ENCODE data around the gene USP25.

Gene USP25

GRCh38 chr21:15820327-15820726 is 90.5 kb downstream of the USP25 start:
- no peak for DNase-seq

- DNase-seq, result no peak
Measured at GRCh38 chr21:15820852-15821379, 91.1 kb downstream of the USP25 start.

DNA sequence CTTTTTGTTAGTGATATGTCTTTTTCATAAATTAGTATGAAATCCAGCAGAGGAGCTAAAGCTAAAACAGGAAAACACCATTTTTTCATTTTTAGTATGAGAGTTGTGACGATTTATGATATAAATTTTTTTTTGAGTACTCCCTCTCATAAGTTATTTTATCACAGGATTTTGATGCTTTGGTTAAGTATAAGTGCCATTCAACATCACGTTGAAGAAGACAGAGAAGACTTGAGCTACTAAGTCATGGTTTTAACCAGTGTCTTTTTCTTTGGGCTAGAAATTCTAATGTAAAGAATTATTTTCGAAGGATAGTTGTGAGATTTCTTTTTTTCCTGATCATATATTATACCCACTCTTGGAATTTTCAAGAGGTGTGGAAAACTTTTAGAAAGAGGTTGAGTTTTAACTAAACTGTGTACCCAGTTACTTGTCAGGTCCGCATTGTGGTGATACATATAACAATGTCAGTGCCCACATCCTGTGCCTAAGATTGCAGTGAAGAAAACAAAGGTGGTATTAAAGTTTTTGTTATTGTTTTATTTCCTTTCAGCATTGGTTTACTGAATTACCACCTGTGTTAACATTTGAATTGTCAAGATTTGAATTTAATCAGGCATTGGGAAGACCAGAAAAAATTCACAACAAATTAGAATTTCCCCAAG is 93.8 kb downstream of the USP25 start:
- no peak for DNase-seq

DNA sequence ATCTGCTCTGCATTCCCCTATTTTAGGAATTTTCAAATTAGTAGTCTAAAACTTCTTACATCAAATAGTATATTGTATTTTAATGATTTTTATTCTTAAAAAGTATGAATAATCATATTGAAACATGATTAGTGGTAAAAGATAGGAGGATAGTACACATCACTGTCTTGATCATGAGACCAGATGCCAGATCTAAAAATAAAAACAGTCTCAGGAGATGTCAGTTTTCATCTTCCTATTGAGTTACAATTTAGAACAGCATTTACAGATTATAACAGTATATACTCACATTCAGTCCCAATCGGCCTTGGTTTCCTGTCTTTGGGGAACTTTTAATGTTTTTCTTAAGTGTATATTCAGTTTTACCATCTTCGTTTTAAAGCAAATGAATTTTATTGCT is 95.9 kb downstream of the USP25 start:
- peak in 1 of 2 experiments; percentile 11 for DNase-seq

GRCh38 chr21:15826147-15826780 is 96.5 kb downstream of the USP25 start:
- peak in 1 of 2 experiments; percentile 56 for DNase-seq

GRCh38 chr21:15826908-15827601 is 97.3 kb downstream of the USP25 start:
- DNase-seq, result no peak

DNA sequence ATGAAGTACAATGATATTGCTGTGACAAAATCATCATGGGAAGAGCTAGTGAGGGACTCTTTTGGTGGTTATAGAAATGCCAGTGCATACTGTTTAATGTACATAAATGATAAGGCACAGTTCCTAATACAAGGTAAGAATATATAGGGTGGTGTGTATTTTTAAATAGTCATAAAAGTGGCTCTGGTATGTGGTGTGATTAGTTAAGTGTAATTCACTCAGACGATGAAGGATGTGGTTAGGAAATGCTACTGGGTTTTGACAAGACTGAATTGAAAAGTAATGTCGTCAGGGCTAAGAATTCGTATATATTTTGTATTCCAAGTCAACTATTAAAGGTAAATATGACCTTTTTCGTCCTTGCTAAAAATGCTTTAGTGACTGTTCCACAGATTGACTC is 101.7 kb downstream of the USP25 start:
- no peak for DNase-seq

DNA sequence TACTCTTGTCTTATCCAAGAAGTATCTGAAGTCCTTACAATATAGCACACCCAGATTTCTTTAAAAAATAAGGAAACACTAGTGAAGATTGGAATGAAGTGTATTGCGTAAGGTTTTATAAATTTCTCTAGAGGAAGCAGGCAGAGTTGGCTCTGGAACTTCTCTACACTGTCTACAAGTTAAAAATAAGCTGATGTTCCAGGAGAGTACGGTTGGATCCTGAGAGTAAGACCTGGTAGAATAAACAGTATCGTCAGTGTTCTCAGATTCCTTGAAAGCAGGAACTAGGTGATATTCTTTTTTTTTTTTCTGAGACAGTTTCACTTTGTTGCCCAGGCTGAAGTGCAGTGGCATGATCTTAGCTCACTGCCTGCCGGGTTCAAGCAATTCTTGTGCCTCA is 107.9 kb downstream of the USP25 start:
- DNase-seq, result no peak

GRCh38 chr21:15839026-15839425 is 109.2 kb downstream of the USP25 start:
- DNase-seq, result no peak

- DNase-seq, result no peak
Measured at GRCh38 chr21:15839601-15840000, 109.8 kb downstream of the USP25 start.

DNA sequence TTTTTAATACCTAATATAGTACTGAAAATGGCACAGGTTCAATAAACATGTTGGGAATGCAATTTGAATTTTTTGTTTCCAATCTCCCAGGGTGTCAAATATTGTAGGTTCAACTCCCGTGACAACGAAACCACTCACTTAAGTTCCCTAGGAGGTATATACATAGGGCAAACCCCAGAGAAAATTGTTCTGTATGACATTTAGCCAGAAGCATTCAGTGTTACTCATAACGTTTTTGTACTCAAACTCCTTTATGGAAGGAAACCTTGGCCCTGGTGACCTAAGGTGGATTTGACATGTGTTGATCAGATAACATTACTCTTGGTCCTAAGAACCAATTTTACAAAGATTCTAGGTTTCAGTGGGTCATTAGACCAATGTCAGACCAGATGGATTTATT is 110.6 kb downstream of the USP25 start:
- no peak for DNase-seq

GRCh38 chr21:15841856-15842564 is 112.2 kb downstream of the USP25 start:
- no peak for DNase-seq

GRCh38 chr21:15842565-15842880 is 112.7 kb downstream of the USP25 start:
- no peak for DNase-seq

- peak in 1 of 2 experiments; percentile 15 for DNase-seq
Measured at GRCh38 chr21:15843766-15844165, 114.0 kb downstream of the USP25 start.

DNA sequence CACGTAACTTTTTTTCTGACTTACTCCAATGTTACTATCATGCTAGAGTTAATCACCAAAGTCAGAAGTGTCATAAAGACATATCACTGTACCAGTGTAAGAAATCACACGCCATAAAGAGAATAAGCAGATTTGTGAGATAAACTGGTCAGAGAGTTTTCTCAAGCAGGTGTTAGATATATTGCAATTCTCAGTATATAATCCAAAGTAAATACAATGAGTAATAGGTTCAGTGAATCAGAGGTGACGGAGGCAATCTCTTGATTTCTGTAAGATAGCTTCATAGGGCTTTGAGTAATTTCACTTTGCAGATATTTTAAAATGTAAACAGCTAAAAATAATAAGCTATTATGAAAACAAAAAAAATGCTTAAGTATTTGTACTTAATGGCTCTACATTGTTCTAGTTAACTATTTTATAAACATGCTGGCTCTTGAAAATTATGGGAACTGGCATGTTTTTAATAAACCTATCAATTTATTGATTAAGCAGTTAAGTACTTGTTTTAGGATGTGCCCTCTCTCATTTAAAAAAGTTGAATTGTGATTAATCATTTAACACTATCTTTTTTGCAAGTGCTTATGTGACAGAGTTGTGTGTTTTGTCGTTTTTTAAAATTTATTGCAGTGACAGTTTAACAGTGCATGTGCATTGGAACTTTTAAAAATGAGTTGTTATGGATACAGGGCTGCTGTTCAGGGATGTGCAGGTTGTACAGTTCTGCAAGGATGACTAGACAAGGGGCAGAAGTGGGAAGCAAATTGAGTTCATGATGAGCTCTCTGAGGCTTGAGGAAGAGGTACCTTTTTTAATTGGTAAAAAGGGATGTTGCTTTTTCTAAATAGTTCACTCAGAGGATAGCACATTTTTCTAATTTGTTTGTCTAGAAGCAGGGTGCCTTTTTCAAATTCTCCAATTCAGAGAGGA is 119.1 kb downstream of the USP25 start:
- DNase-seq, result no peak

DNA sequence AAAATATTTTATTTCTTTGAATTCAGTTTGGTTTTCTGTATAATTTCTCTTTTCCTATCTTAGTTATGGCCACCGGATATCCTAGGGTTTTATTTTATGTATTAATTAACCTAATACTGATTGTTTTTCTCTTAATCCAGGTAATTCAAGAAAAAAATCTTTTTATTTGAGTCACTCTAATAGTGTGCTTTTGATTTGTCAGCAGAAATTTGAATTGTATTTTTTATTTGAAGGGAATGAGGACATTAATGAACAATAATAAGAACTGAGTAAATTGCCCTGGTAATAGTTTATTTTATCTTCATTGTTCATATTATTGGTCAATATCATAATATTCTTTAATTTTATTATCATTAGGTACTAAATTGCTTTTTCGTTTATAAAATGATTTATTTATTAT is 120.1 kb downstream of the USP25 start:
- no peak for DNase-seq

GRCh38 chr21:15850645-15851044 is 120.9 kb downstream of the USP25 start:
- no peak for DNase-seq

GRCh38 chr21:15852146-15852545 is 122.4 kb downstream of the USP25 start:
- DNase-seq, result no peak

GRCh38 chr21:15853126-15853525 is 123.3 kb downstream of the USP25 start:
- no peak for DNase-seq

- DNase-seq, result no peak
Measured at GRCh38 chr21:15856813-15857212, 127.0 kb downstream of the USP25 start.

GRCh38 chr21:15857740-15858139 is 128.0 kb downstream of the USP25 start:
- no peak for DNase-seq

- DNase-seq, result no peak
Measured at GRCh38 chr21:15860541-15860940, 130.8 kb downstream of the USP25 start.
